ENCODE data around the gene C4A.
"Not testable (repeated sequence)": the region's sequence is repeated elsewhere in the genome, so short reads cannot be mapped to it uniquely, and the experiment has no call there.

The C4A gene

DNA sequence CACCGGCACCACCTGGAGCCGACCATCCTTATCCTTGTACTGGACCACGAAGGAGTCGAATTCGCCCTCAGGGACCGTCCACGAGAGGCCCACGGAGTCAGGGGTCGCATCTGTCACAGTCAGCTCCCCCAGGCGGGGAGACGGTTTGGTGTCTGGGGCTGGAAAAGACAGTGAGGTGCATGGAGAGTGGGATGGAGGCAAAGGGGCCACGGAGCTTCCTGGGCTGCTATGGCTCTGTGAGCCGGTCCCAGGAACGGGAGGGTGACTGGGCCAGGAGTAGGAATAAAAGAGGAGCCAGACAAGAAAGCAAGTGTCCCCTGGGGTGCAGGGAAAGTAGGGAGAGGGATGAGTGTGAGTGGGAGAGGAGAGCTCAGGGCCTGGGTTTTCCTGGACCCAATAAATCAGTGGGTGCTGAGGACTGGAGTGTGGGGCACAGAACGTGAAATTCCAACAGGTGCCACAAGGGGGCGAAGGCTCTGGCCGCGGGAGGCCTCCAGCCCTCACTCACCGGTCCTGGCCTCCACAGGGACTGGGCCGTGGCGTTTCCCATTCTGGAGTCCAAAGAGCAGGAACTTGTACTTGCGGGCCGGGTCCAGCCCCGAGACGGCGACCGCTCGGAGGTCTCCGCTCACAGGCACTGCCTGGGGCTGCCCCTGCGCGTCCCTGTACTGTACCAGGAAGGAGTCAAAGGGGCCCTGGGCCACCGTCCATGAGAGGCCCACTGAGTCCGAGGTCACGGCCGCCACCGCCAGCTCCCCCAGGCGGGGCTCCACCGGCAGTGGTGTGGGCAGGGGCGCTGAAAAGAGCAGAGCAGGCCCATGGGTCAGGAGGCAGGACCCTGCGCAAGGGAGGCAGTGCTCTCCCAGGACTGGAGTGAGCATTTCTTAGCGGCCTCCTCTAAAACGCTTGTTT is 66.3 kb downstream of the C4A start:
- DNase-seq = peak in 35 of 56 donors; percentile 4 to 67 (median 22)

DNA sequence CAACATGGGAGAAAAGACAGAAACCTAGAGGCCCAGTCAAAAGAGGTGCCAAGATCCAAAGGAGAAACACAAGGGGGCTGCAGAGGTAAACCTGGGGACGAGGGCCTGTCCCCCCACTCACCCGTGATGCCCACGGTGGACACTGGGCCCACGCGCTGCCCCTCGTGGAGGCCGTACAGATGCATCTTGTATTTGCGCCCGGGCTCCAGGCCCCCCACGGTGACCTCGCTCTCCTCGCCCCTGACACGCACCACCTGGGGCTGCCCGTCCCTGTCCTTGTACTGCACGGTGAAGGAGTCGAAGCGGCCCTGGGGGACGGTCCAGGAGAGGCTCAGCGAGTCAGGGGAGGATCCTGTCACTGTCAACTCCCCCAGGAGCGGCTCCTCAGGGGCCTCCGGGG is 67.3 kb downstream of the C4A start:
- DNase-seq = not testable (repeated sequence)

DNA sequence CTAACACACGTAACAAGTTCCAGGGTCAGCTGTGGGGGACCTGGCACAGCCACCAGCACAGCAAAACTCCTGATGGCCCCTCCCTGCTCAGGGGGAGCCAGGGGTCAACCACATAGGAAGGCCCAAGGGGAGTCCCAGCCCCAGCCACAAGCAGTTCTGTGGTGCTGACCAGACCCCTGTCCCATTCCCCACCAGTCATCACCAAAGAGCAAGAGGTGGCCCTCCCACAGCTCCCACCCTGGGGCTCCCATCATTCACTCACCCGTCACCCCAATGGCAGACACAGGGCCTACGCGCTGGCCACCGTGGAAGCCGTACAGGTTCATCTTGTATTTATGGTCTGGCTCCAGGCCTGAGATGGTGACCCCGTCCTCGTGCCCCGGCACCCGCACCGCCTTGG is 67.9 kb downstream of the C4A start:
- not testable (repeated sequence) for DNase-seq

DNA sequence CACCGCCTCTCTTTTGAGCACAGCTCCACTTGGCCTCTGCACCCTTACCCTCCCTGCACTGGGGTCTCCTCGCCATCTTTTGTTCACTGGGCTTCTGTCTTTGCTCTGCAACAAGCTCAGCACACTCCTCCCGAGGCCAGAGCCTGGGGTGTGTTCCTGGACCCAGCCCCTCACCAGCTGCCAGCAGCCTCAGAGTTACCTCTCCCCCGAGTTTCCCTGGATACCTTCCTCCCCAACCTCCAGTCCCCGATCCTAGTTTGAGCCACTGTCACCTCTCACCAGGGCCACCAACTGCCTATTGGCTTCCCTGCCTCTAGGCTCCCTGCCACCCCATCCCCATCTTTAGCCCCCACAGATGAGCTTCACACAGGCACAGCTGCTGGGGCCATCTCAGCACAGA is 68.7 kb downstream of the C4A start:
- DNase-seq = no peak

Measured in amygdala (tissue), 56 donors.